ENCODE results near the gene RADIL.

RADIL gene

DNA sequence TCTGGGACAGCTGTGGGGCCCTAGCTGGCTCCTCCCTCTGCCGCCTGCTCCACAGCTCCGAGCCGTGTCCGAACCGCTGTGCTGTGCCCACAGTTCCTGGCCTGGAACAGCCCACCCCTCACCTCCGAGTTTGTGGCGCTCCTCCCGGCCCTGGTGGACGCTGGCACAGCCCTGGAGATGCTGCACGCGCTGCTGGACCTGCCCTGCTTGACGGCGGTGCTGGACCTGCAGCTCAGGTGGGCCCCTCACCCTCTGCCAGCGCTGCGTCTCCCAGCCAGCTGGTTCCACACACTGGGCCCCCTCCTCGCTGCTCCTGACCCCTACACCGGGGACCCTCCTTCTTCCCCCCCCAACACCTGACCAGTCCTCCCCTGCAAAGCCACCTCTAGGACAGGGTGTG lies 96.0 kb downstream of the RADIL start:
- H4K20me1 ChIP-seq (ENCODE audit: insufficient read depth, low read length) = no peaks in the 10 kb centered on the region
- no peak overlapping the region for H2AFZ ChIP-seq (ENCODE audit: low read depth, low read length)
- H3K4me3 ChIP-seq (ENCODE audit: low read length) = no peak overlapping the region
- no peaks in the 10 kb centered on the region for H3K79me2 ChIP-seq (ENCODE audit: low read length)
- TF ChIP-seq CTCF (IDR thresholded peaks at IDR 0.05; ENCODE audit: low read depth, low read length) = no peak
- TF ChIP-seq EZH2phosphoT487 (IDR thresholded peaks at IDR 0.05; ENCODE audit: low read depth) = no peak
- no peak overlapping the region for H3K4me2 ChIP-seq (ENCODE audit: low read length)
- H3K36me3 ChIP-seq (replicated peaks; ENCODE audit: low read depth, low read length) = no peaks in the 10 kb centered on the region
- H3K9ac ChIP-seq (ENCODE audit: low read length) = no peak overlapping the region
- H3K4me1 ChIP-seq (ENCODE audit: low read length) = no peaks in the 10 kb centered on the region
- H3K9me3 ChIP-seq (ENCODE audit: insufficient read depth, low read length) = no peaks in the 10 kb centered on the region
- H3K27me3 ChIP-seq (ENCODE audit: low read depth, low read length) = no peaks in the 10 kb centered on the region
- no peak overlapping the region for H3K27ac ChIP-seq (ENCODE audit: low read length)

GRCh38 chr7:4786015-4786414 lies 97.5 kb downstream of the RADIL start:
- no peaks in the 10 kb centered on the region for H3K36me3 ChIP-seq (replicated peaks; ENCODE audit: low read depth, low read length)
- no peak overlapping the region for H3K4me3 ChIP-seq (ENCODE audit: low read length)
- TF ChIP-seq EZH2phosphoT487 (IDR thresholded peaks at IDR 0.05; ENCODE audit: low read depth) (no peak), CTCF (IDR thresholded peaks at IDR 0.05; ENCODE audit: low read depth, low read length) (no peak)
- H3K4me2 ChIP-seq (ENCODE audit: low read length) = no peak overlapping the region
- no peak overlapping the region for H3K9ac ChIP-seq (ENCODE audit: low read length)
- H3K79me2 ChIP-seq (ENCODE audit: low read length) = no peaks in the 10 kb centered on the region
- no peak overlapping the region for H2AFZ ChIP-seq (ENCODE audit: low read depth, low read length)
- H3K27ac ChIP-seq (ENCODE audit: low read length) = no peak overlapping the region
- no peaks in the 10 kb centered on the region for H3K9me3 ChIP-seq (ENCODE audit: insufficient read depth, low read length)
- H3K4me1 ChIP-seq (ENCODE audit: low read length) = no peaks in the 10 kb centered on the region
- H4K20me1 ChIP-seq (ENCODE audit: insufficient read depth, low read length) = no peaks in the 10 kb centered on the region
- no peaks in the 10 kb centered on the region for H3K27me3 ChIP-seq (ENCODE audit: low read depth, low read length)

GRCh38 chr7:4785371-4785770 lies 98.1 kb downstream of the RADIL start:
- TF ChIP-seq CTCF (IDR thresholded peaks at IDR 0.05; ENCODE audit: low read depth, low read length) (no peak), EZH2phosphoT487 (IDR thresholded peaks at IDR 0.05; ENCODE audit: low read depth) (no peak)
- no peak overlapping the region for H3K4me3 ChIP-seq (ENCODE audit: low read length)
- no peak overlapping the region for H2AFZ ChIP-seq (ENCODE audit: low read depth, low read length)
- no peak overlapping the region for H3K9ac ChIP-seq (ENCODE audit: low read length)
- H3K9me3 ChIP-seq (ENCODE audit: insufficient read depth, low read length) = no peaks in the 10 kb centered on the region
- no peak overlapping the region for H3K4me2 ChIP-seq (ENCODE audit: low read length)
- H3K27ac ChIP-seq (ENCODE audit: low read length) = no peak overlapping the region
- H3K4me1 ChIP-seq (ENCODE audit: low read length) = no peaks in the 10 kb centered on the region
- no peaks in the 10 kb centered on the region for H3K79me2 ChIP-seq (ENCODE audit: low read length)
- H3K27me3 ChIP-seq (ENCODE audit: low read depth, low read length) = no peaks in the 10 kb centered on the region
- no peaks in the 10 kb centered on the region for H3K36me3 ChIP-seq (replicated peaks; ENCODE audit: low read depth, low read length)
- no peaks in the 10 kb centered on the region for H4K20me1 ChIP-seq (ENCODE audit: insufficient read depth, low read length)

- TF ChIP-seq CTCF (IDR thresholded peaks at IDR 0.05; ENCODE audit: low read depth, low read length) (no peak), EZH2phosphoT487 (IDR thresholded peaks at IDR 0.05; ENCODE audit: low read depth) (no peak)
- Histone ChIP-seq H4K20me1 (ENCODE audit: insufficient read depth, low read length) (no peaks in the 10 kb centered on the region), H3K27me3 (ENCODE audit: low read depth, low read length) (no peaks in the 10 kb centered on the region), H3K4me3 (ENCODE audit: low read length) (no peak overlapping the region), H3K27ac (ENCODE audit: low read length) (no peak overlapping the region), H3K79me2 (ENCODE audit: low read length) (no peaks in the 10 kb centered on the region), H3K9me3 (ENCODE audit: insufficient read depth, low read length) (no peaks in the 10 kb centered on the region), H2AFZ (ENCODE audit: low read depth, low read length) (no peak overlapping the region), H3K36me3 (replicated peaks; ENCODE audit: low read depth, low read length) (no peaks in the 10 kb centered on the region), H3K4me1 (ENCODE audit: low read length) (no peaks in the 10 kb centered on the region), H3K4me2 (ENCODE audit: low read length) (no peak overlapping the region), H3K9ac (ENCODE audit: low read length) (no peak overlapping the region)
Measured at GRCh38 chr7:4784799-4785198, 98.7 kb downstream of the RADIL start.

All from OCI-LY3 (cell line).